Heart right ventricle (tissue), 16 donors: ENCODE results near the gene CLDN22. TPM values are rescaled to one million over a fixed set of nuclear protein-coding genes. Genes with fewer than 3 reads are reported as not detected.

Experiments used
- ATAC-seq, 8 donors: fragments of 200-7000 bp; cut with Tn5 transposase; one replicate each; pipeline ENCODE4 v1.9.1; 2020; ENCODE audit warnings: mild to moderate bottlenecking in 8 of 8, moderate library complexity in 8 of 8, moderate number of reproducible peaks in 1 of 8
- DNase-seq, 2 donors: peaks; one replicate each; pipeline ENCODE4 v3.0.0-alpha.2; 2020
- H3K27ac ChIP-seq, 10 donors: fragments of 200-600 bp; sonication (generic) in 2 of 10; one replicate each; pipeline versions ENCODE4 v1.5.0 to v1.8.0; 2020 to 2022; ENCODE audit warnings: mild to moderate bottlenecking in 3 of 10
- H3K27me3 ChIP-seq, 7 donors: fragments of 200-600 bp; one replicate each; pipeline ENCODE4 v1.8.0; 2021 to 2022; ENCODE audit warnings: mild to moderate bottlenecking in 2 of 7
- H3K36me3 ChIP-seq, 9 donors: fragments of 200-600 bp; sonication (generic) in 1 of 9; one replicate each; pipeline versions ENCODE4 v1.5.0 to v1.8.0; 2020 to 2022; ENCODE audit warnings: mild to moderate bottlenecking in 2 of 9
- H3K4me1 ChIP-seq, 9 donors: fragments of 200-600 bp; sonication (generic) in 1 of 9; one replicate each; pipeline versions ENCODE4 v1.5.0 to v1.8.0; 2020 to 2022; ENCODE audit warnings: mild to moderate bottlenecking in 4 of 9
- H3K4me3 ChIP-seq, 10 donors: fragments of 200-600 bp; sonication (generic) in 2 of 10; one replicate each; pipeline versions ENCODE4 v1.5.0 to v1.8.0; 2020 to 2022; ENCODE audit warnings: mild to moderate bottlenecking in 7 of 10, moderate library complexity in 2 of 10
- H3K9me3 ChIP-seq, 11 donors: fragments of 200-600 bp in 10 of 11; sonication (generic) in 2 of 11; one replicate each; pipeline versions ENCODE4 v1.5.0 to v1.8.0; 2013 to 2022; ENCODE audit warnings: mild to moderate bottlenecking in 2 of 11, control low read depth in 1 of 11, moderate library complexity in 1 of 11
- WGBS, 2 donors: extraction: QIAGEN DNeasy Blood & Tissue Kit; methylation state at CpG; one replicate each; pipeline ENCODE4 v1.1.7; 2013; ENCODE audit warnings: inconsistent platforms in 1 of 2; 5-methylcytosine and 5-hydroxymethylcytosine counted together
- intact Hi-C, 10 donors: fragments of 100-400 bp; cut with DNase I; formaldehyde crosslinking; loops; one replicate each; pipeline versions ENCODE4 v1.11.1 to v1.14.2; 2022
- polyA plus RNA-seq, 2 donors: library from polyadenylated mRNA; stranded (reverse); fragments of 200-250 nt; gene quantifications; one replicate each; pipeline ENCODE4 v1.2.3, GENCODE V29; 2013
- total RNA-seq, 10 donors: library from RNA; stranded (reverse); fragmentation: NEBNext Ultra II Directional in 3 of 10; extraction: Animal tissue kit (Norgen Biotek cat#: 25700) in 3 of 10; gene quantifications; one replicate each; pipeline versions ENCODE4 v1.2.1 to v1.2.4, GENCODE V29; 2021 to 2023
- TF ChIP-seq, protein P1 (sequence below), 9 donors: fragments of 200-600 bp; sonication (generic) in 2 of 9; IDR thresholded peaks; one replicate each; pipeline versions ENCODE4 v1.5.0 to v1.8.0; 2021 to 2022; ENCODE audit warnings: antibody characterized with exemption in 9 of 9, mild to moderate bottlenecking in 5 of 9, moderate library complexity in 1 of 9
- donor health status: Arrhythmogenic right ventricular cardiomyopathy.
- donor health status: ischemic (EF 13 %, LVEDD 7.1; RV severe dilation, severe dysfunction).
- donor health status: healthy with polysubstance abuse.
- donor health status: DM: no; HTN: yes; CAD: no.
- donor health status: DM: no; HTN: no; CAD: no.
- donor health status: ischemic (EF 25% LVEDD 6.9; RV normal size, moderate dysfunction).
- donor health status: ischemic (EF 25% LVEDD 5.7; RV mildly dilated, moderate dysfunction).
- donor health status: healthy.
- donor health status: DM: yes; HTN: yes; CAD: no.
- donor health status: Ischemic cardiomyopathy.
- donor health status: ischemic (EF 35%, LVEDD 5.7; RV mildly dilated, moderate dysfunction).
- donor health status: nonischemic (EF 11% LVEDD 7.7; RV severe dilation, severe dysfunction).
- donor health status: DM: yes; HTN: yes; CAD: no.
- donor health status: PGD.
- donor health status: ischemic (EF 29% LVEDD 5.4; RV normal size, mild dysfunction).
- donor health status: nonischemic (EF 23%, LVEDD 6.1; RV moderate dilation, normal function).

CLDN22 gene
- total and polyA plus RNA-seq, 12 donors = not detected

DNA sequence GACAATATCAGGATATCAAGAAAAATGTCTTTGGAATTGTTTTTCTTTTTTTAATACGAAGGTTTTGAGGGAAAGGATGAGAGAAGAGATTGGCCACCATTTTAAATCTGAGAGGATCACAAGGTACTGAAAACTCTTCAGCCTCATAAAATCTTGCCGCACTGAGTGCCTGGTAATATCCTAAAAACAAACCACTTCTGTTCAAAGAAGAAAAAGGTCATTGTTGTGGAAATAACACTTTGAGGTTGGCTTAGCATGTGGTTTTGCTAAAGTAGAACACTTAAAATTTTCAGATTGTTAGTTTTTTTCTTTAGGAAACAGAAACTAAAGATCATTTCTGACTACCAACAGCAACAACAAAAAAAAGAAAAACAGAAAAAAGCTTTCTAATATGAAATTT is 1.0 kb upstream of the CLDN22 start:
- TF ChIP-seq, protein P1, sequence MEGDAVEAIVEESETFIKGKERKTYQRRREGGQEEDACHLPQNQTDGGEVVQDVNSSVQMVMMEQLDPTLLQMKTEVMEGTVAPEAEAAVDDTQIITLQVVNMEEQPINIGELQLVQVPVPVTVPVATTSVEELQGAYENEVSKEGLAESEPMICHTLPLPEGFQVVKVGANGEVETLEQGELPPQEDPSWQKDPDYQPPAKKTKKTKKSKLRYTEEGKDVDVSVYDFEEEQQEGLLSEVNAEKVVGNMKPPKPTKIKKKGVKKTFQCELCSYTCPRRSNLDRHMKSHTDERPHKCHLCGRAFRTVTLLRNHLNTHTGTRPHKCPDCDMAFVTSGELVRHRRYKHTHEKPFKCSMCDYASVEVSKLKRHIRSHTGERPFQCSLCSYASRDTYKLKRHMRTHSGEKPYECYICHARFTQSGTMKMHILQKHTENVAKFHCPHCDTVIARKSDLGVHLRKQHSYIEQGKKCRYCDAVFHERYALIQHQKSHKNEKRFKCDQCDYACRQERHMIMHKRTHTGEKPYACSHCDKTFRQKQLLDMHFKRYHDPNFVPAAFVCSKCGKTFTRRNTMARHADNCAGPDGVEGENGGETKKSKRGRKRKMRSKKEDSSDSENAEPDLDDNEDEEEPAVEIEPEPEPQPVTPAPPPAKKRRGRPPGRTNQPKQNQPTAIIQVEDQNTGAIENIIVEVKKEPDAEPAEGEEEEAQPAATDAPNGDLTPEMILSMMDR (IDR thresholded peaks at IDR 0.05) = no peak
- H3K4me3 ChIP-seq = no peak overlapping the region
- no peaks in the 10 kb centered on the region for H3K27me3 ChIP-seq
- no peak for DNase-seq
- no peaks in the 10 kb centered on the region for H3K9me3 ChIP-seq
- no peak overlapping the region for H3K27ac ChIP-seq
- ATAC-seq = no peak
- no peaks in the 10 kb centered on the region for H3K4me1 ChIP-seq
- peaks cover 0 to 37% (median 4%) of the 10 kb centered on the region in 9 donors for H3K36me3 ChIP-seq
- intact Hi-C loops = no loop called here
- WGBS, 2 donors = 90 to 95% methylated on average over 2 of the region's 2 CpGs

DNA sequence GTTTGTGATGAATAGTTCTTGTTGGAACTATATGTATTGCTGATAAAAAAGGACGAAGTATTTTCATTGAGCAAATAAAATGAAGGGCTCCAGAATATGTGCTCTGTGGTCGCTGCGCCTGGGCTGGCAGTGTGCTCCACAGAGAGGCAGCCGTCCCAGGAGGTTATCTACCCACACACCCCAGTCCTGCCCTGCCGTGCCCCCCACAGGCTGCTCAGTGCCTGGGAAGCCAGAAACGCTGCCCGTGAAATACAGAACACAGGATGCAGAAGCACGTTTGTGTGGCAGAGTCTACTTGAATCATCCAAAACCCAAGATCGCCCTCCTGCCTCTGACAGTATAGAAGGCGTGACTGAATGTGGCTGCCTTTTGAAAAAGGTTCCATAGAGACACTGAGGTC is 1.4 kb downstream of the CLDN22 start:
- no peaks in the 10 kb centered on the region for H3K4me1 ChIP-seq
- 81 to 86% methylated on average over 10 of the region's 10 CpGs for WGBS, 2 donors
- H3K36me3 ChIP-seq = peaks cover 0 to 62% (median 8%) of the 10 kb centered on the region in 9 donors
- TF ChIP-seq, protein P1 (IDR thresholded peaks at IDR 0.05) = no peak
- H3K9me3 ChIP-seq = no peaks in the 10 kb centered on the region
- ATAC-seq (no peak), DNase-seq (no peak)
- H3K27me3 ChIP-seq = no peaks in the 10 kb centered on the region
- intact Hi-C loops = loop anchor here in 1 of 10 donors (10.0 kb wide), 1 partner anchor 76 kb away; no protein-coding TSS in a partner anchor
- no peak overlapping the region for H3K4me3 ChIP-seq
- H3K27ac ChIP-seq = no peak overlapping the region

DNA sequence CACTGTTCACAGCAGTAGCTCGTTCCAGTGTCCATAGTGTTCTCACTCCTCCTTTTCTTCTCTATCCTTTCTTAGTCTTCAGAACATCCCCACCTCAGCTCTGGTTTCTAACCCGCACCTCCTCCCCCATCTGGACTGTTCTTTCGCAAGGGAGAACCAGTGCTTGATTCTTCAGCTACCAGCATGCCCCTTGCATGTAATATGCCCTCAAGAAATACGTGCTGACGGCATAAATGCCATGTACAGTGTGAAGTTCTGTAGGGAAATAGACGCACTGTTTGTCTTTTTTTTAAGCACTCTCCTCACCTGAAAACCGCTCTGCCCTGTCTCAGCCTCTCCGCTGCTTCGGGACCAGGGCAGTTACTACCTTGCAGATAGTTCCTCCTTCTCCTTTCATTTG is 5.3 kb downstream of the CLDN22 start:
- WGBS, 2 donors = 93% methylated on average over 9 of the region's 9 CpGs
- Histone ChIP-seq H3K9me3 (no peaks in the 10 kb centered on the region), H3K36me3 (peaks cover 0 to 82% (median 16%) of the 10 kb centered on the region in 9 donors), H3K27me3 (no peaks in the 10 kb centered on the region), H3K4me1 (no peaks in the 10 kb centered on the region), H3K27ac (no peak overlapping the region), H3K4me3 (no peak overlapping the region)
- DNase-seq (no peak), ATAC-seq (no peak)
- TF ChIP-seq, protein P1 (IDR thresholded peaks at IDR 0.05) = no peak
- intact Hi-C loops = loop anchor here in 1 of 10 donors (10.0 kb wide), 1 partner anchor 80 kb away; no protein-coding TSS in a partner anchor

DNA sequence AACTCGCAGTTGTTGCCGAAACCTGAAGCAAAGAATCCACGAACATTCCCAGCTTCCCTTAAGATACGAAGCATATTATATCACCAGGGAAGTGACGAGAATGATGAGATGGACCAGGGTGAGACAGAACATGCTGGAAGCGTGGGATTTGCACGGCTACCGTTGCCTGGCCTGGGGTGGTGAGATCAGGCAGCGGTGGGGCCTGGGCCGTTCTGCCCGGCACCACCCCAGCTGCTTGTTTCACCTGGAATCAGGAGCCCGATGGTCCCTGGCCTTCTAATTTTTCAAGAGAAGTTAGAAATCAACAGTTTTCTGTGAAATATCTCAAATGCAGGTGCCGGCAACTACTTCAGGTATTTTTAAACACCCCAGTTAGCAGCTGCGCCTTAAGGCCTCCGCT is 5.7 kb downstream of the CLDN22 start:
- TF ChIP-seq, protein P1 (IDR thresholded peaks at IDR 0.05) = no peak
- 96 to 97% methylated on average over 15 of the region's 15 CpGs for WGBS, 2 donors
- Histone ChIP-seq H3K9me3 (no peaks in the 10 kb centered on the region), H3K27me3 (no peaks in the 10 kb centered on the region), H3K27ac (no peak overlapping the region), H3K4me3 (no peak overlapping the region), H3K4me1 (no peaks in the 10 kb centered on the region), H3K36me3 (peaks cover 0 to 79% (median 16%) of the 10 kb centered on the region in 9 donors)
- DNase-seq = no peak
- no peak for ATAC-seq
- intact Hi-C loops = loop anchor here in 1 of 10 donors (10.0 kb wide), 1 partner anchor 80 kb away; no protein-coding TSS in a partner anchor
